Endothelial cell of umbilical vein (primary cell): ENCODE measurements around the gene NAV3.

Experiments used
- EZH2 ChIP-seq: IDR thresholded peaks from 2 replicates; pipeline ENCODE4 v1.6.1; 2012; ENCODE audit warnings: borderline replicate concordance, low read depth, mild to moderate bottlenecking, moderate library complexity, low read length, inconsistent platforms; ENCODE audit not compliant: severe bottlenecking
- GATA2 ChIP-seq: IDR thresholded peaks from 2 replicates; pipeline ENCODE4 v1.7.0; 2011; ENCODE audit warnings: low read depth, mild to moderate bottlenecking, moderate library complexity, mixed read lengths, low read length; ENCODE audit not compliant: insufficient read length, insufficient read depth
- POLR2A ChIP-seq: IDR thresholded peaks from 2 replicates; pipeline ENCODE4 v1.6.1; 2012; ENCODE audit warnings: low read depth, mild to moderate bottlenecking, control low read depth, low read length
- TF ChIP-seq, protein P1 (sequence below), 2 donors: IDR thresholded peaks; 1 replicate in 1 of 2; 2 replicates in 1 of 2; pipeline ENCODE4 v1.5.1; 2011; ENCODE audit warnings: low read length in 2 of 2, mild to moderate bottlenecking in 2 of 2, moderate library complexity in 2 of 2, control low read depth in 1 of 2, inconsistent platforms in 1 of 2, low read depth in 1 of 2; ENCODE audit not compliant: insufficient read depth in 1 of 2; ENCODE audit errors: extremely low read depth in 1 of 2

DNA sequence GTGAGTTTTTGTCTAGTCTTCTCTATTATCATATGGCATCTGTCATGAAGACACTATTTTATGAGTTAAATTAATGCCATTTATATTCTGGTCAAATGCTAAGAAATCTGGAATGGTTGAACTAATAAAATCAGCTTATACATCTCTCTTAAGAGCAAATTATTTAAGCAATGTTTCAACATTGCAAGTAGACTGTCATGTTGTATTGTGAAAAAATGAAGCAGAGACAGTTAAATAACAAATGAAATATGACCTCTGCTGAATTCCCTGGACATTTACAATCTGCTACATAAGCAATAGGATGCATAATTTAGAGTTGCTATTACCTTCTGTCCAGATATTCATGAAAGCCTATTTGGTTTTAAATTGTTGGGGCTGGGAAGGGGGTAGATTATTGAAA lies 30.6 kb downstream of the NAV3 start:
- TF ChIP-seq, protein P1, sequence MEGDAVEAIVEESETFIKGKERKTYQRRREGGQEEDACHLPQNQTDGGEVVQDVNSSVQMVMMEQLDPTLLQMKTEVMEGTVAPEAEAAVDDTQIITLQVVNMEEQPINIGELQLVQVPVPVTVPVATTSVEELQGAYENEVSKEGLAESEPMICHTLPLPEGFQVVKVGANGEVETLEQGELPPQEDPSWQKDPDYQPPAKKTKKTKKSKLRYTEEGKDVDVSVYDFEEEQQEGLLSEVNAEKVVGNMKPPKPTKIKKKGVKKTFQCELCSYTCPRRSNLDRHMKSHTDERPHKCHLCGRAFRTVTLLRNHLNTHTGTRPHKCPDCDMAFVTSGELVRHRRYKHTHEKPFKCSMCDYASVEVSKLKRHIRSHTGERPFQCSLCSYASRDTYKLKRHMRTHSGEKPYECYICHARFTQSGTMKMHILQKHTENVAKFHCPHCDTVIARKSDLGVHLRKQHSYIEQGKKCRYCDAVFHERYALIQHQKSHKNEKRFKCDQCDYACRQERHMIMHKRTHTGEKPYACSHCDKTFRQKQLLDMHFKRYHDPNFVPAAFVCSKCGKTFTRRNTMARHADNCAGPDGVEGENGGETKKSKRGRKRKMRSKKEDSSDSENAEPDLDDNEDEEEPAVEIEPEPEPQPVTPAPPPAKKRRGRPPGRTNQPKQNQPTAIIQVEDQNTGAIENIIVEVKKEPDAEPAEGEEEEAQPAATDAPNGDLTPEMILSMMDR (IDR thresholded peaks at IDR 0.05; ENCODE audit: extremely low read depth in 1 of 2, insufficient read depth in 1 of 2, low read depth in 1 of 2, low read length in 2 of 2) = no peak
- TF ChIP-seq POLR2A = no peak
- TF ChIP-seq EZH2 = no peak
- TF ChIP-seq GATA2 = no peak
